Germinal center (tissue), 1 donor: Measurements from ENCODE around the gene SERAC1.
A peak's percentile ranks its signal among the peaks of the same experiment; 100 is the strongest.
"Not testable (repeated sequence)": the region's sequence is repeated elsewhere in the genome, so short reads cannot be mapped to it uniquely, and the experiment has no call there.

Experiments
- DNase-seq: peaks from one replicate; pipeline ENCODE4 v3.0.0; 2012; ENCODE audit warnings: mixed read lengths, low spot score

SERAC1 gene

GRCh38 chr6:158174024-158174423 lies 6.0 kb upstream of the SERAC1 start:
- no peak for DNase-seq

GRCh38 chr6:158172001-158172400 lies 3.9 kb upstream of the SERAC1 start:
- DNase-seq, result no peak

GRCh38 chr6:158170656-158171081 lies 2.6 kb upstream of the SERAC1 start:
- DNase-seq, result no peak

DNA sequence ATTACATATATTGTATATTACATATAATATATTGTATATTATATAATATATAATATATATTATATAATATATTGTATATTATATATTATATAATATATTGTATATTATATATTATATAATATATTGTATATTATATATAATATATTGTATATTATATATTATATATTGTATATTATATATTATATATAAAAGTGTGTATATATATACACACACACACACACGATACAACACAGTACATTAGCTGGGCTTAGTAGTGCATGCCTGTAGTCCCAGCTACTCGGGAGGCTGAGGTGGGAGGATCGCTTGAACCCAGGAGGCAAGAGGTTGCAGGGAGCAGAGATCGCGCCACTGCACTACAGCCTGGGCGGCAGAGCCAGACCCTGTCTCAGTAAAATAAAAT lies 1.6 kb upstream of the SERAC1 start:
- DNase-seq, result not testable (repeated sequence)

- no peak for DNase-seq
These were observed 2.1 kb downstream of the SERAC1 start for GRCh38 chr6:158165919-158166416.

- DNase-seq, result no peak
These were observed 3.4 kb downstream of the SERAC1 start for GRCh38 chr6:158164579-158165170.

- no peak for DNase-seq
These were observed 6.4 kb downstream of the SERAC1 start for GRCh38 chr6:158161566-158162254.

- DNase-seq, result no peak
These were observed 7.0 kb downstream of the SERAC1 start for GRCh38 chr6:158160932-158161539.

DNA sequence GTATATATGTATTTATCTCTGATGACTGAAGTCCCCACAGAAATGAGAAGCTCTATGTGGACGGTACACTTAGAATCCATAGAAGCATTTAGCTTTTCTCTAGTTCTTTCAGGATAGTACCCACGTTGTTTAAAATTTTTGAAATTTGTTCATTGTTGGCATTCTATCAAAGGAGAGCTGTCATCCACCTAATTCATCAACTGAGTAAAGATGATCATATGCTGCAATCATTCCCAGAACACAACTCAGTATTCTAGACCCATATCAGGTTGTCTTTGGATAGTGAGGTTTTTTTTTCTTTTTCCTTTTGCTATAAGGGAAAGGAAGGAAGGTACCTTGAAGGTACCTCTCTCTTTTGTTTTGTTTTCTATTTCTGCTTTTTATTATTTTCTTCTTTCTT lies 9.3 kb downstream of the SERAC1 start:
- no peak for DNase-seq

GRCh38 chr6:158158123-158158522 lies 9.9 kb downstream of the SERAC1 start:
- DNase-seq, result no peak

DNA sequence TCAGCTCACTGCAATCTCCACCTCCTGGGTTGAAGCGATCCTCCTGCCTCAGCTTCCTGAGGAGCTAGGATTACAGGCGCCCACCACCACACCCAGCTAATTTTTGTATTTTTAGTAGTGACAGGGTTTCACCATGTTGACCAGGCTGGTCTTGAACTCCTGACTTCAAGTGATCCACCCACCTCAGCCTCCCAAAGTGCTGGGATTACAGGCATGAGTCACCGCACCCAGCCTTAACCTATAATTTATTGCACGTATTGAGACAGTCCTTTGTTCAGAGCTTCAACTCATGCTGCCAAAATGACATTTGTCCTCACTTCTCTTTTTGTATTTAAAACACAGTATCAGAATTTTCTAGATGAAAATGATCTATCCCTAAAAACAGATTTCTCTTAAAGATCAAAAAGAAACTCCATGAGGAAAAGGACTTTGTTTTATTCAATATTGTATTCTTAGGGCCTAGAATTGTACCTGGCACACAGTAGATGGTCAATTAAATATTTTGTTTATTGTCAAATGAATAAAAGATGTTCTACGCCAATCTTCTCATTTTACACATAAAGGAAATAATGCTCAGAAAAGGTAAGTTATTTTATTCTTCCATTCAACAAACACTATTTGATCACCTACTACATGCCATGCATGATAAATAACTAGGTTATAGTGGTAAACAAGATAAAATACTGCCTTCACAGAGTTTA lies 10.8 kb downstream of the SERAC1 start:
- no peak for DNase-seq

DNA sequence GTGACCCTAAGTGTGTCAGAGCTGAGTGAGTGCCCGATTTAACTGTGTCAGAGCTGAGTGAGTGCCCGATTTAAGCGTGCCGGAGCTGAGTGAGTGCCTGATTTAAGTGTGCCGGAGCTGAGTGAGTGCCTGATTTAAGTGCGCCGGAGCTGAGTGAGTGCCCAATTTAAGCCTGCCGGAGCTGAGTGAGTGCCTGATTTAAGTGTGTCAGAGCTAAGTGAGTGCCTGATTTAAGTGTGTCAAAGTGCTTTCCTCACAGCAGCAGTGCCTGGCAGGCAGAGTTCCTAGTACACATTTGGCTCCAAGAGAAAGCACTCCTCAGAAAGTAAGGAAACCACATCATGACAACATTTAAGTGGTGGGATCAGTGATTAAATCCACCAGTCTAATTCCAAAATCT lies 13.2 kb downstream of the SERAC1 start:
- DNase-seq, result no peak

DNA sequence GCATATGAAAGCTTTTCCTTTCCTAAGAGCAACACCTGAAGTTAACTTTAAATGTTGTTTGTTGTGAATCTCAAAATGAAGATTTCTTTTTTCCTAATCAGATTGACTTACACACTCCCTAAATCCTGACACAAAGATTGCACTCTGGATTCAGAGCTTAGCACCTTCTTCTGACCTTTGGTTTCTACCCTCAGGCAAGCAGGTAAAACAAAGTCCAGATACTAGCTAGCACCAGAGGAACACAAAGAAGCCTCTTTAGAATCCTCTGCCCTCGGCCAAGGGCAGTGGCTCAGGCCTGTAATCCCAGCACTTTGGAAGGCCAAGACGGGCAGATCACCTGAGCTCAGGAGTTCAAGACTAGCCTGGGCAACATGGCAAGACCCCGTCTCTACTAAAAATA lies 14.5 kb downstream of the SERAC1 start:
- no peak for DNase-seq

GRCh38 chr6:158152659-158153058 lies 15.4 kb downstream of the SERAC1 start:
- DNase-seq, result no peak

GRCh38 chr6:158152025-158152424 lies 16.0 kb downstream of the SERAC1 start:
- not testable (repeated sequence) for DNase-seq

- DNase-seq, result no peak
These were observed 17.4 kb downstream of the SERAC1 start for GRCh38 chr6:158150701-158151100.

DNA sequence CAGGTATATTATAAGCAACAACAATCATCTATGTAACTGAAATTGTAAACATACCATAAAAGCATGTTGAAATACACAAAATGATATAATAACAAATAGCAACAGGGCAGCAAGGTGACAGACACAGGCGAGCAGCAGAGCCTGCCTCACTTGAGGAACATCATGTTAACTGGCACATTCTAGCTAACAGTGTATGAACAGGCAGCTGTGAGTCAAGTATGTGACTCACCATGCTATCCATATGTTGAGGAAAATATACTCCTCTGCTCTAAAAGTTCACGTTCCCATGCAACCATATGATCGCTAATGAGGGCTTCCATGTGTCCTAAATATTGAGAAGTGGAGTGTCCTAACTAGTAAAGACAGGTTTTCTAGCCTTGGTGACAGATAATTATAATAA lies 18.4 kb downstream of the SERAC1 start:
- no peak for DNase-seq

DNA sequence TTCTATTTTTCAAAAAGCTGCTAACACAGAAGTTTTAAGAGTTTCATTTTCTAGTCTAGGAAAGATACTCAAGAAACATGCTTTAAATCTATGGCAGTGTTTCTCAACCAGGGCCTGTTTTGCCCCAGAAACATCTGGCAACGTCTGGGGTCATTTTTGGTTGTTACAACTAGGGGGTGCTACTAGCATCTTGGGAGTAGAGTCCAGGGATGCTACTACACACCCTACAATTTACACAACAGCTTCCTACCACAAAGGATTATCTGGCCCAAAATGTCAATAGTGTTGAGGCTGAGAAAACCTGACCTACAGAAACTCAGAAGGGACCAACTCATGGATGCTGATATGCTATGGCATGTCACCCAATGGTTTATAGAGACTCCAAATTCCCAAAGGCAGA lies 24.4 kb downstream of the SERAC1 start:
- peak; percentile 13 for DNase-seq

GRCh38 chr6:158142789-158143188 lies 25.3 kb downstream of the SERAC1 start:
- no peak for DNase-seq

GRCh38 chr6:158131926-158132325 lies 36.1 kb downstream of the SERAC1 start:
- peak; percentile 43 for DNase-seq

- DNase-seq, result no peak
These were observed 42.8 kb downstream of the SERAC1 start for GRCh38 chr6:158125271-158125670.

DNA sequence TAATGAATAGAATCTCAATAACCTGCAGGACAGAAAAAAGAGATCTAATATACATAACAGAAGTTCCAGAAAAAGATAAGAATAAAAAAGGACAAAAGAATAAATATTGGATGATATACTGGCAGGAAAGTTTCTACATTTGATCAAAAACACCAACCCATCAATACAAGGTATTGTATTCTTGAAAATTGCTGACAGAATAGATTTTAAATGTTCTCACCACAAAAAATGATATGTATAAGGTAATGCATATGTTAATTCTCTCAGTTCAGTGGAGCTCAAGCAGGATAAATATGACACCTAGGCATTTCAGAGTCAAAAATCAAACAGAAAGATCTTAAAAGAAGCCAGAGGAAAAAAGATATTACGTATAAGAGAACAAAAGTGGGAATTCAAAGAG lies 43.8 kb downstream of the SERAC1 start:
- no peak for DNase-seq

- no peak for DNase-seq
These were observed 46.0 kb downstream of the SERAC1 start for GRCh38 chr6:158122048-158122447.
